Stimulated activated CD8-positive, alpha-beta memory T cell treated with anti-CD3 and anti-CD28 coated beads, Interleukin-15, amount 100 ng/mL, for 24 hours (primary cell): Measurements from ENCODE around the gene TCF15.

Experiments used
- DNase-seq: peaks from one replicate; pipeline ENCODE4 v3.0.0-alpha.2; 2020; ENCODE audit warnings: low read depth

TCF15 gene

GRCh38 chr20:611047-611842, 1.1 kb upstream of the TCF15 start:
- DNase-seq: no peak

- DNase-seq: no peak
These were observed 641 bp downstream of the TCF15 start for GRCh38 chr20:609371-609964.

GRCh38 chr20:608970-609369, 1.1 kb downstream of the TCF15 start:
- no peak for DNase-seq

DNA sequence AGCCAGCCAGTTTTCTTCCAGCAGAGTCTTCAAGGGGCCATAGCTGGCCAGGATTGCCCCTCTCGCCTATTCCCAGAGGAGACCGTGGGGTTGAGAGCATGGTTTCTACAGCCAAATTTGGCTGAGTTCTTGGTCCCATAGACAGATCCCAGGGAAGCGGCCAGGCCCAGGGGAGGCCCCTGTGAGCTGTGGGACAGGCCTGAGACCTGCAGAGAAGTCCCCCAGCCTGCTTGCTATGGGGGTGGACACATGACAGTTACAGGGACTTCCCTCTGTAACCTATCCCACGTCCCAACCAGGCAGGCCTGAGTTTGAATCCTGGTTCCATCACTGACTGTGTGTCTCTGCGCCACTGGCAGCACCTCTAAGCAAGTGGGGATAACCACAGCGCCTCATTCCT, 2.6 kb downstream of the TCF15 start:
- no peak for DNase-seq

- no peak for DNase-seq
These were observed 4.9 kb downstream of the TCF15 start for GRCh38 chr20:605237-605636.

DNA sequence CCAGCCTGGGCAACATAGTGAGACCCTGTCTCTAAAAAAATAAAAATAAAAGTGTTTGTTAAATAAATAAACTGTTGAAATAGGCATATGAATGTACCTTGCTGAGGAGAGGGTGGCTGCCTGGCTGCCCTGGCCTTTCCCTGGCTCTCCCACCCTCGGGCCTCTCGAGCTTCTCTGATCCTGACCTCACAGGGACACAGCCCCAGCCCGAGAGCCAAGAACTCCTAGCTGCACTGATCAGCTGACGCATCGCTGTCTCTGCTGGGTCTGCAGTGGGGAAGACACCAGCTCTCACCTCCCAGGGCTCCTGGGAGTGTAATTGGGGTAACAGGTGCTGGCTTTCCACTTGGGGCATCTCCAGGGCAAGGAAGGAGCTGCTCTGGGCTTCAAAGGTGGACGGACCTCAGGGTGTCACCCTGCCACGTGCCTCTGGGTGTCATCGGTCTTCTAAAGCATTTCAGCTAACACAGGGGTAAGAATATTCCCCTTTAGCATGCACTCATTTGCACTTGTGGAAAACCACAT, 6.9 kb downstream of the TCF15 start:
- DNase-seq: no peak

DNA sequence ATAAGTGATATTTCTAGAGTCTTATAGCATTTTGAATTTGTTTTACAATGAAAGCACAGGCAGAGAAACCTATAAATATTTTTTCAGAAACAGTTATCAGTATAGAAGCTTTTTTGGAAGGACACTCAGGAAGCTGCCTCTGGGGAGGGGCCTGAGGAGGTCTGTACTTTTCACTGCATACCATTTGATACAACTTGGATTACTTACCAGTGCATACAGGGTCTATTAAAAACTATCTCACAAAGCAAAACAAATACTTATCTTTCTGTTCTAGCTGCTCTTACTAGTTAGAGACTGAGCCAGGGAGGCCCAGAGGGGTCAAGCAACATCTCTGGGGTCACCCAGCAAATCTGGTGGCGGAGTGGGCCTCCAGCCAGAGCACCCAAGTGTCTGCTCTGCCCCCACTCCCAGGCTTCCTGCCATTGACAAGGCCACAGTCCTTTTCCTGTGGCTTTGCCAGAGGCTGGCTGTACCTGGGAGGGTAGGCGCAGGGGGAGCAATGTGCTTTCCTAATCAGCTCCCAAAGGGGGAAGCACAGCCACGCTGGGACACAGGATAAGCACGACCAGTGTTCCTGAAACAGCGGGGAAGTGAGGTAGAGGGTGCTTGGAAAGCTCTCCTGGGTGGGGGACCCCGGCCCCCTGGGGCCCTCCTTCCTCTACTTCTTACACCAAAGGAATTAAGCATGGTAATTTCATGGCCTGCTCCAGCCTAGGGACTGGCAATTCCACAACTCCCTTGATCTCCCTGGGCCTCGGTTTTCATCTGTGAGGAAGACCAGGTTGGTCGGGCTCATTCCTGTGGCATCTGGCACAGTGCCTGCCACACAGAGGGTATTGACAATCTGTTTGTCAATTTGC, 7.8 kb downstream of the TCF15 start:
- DNase-seq: no peak

DNA sequence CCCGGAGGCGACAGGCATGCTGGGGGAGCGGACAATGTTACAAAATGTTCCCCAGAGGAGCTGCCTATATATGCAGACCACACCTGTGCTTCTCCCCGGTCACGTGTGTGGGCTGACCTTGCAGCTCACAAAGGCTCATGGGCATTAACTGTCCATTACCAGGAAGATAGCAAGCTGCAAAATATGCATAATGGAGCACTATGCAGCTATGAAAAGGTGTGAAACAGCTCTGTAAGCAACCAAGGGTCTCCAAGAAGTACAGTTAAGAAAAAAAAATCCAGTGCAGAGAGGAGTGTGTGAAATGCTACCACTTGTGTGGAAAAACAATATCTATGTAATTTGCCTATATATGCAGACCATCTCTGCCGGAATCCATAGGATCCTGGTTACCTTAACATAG, 9.4 kb downstream of the TCF15 start:
- DNase-seq: no peak

DNA sequence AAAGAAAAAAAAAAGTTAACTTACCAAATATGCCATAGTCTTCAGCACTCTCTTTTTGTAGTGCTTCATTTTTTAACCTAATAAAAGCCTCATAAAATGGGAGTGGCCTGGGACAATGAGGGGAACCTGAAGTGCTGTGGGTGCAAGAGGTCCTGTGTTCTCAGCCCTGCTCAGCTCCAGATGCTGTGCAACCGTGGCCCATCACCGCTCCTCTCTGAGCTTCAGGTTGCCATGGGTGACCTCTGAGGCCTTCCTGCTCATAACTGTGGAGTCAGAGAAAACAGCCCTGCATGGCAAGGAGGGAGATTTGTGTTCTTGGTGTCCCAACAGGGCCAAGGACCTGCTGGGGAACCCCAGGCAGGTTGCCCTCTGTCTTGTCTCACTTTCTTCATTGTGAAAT, 10.0 kb downstream of the TCF15 start:
- DNase-seq: no peak

DNA sequence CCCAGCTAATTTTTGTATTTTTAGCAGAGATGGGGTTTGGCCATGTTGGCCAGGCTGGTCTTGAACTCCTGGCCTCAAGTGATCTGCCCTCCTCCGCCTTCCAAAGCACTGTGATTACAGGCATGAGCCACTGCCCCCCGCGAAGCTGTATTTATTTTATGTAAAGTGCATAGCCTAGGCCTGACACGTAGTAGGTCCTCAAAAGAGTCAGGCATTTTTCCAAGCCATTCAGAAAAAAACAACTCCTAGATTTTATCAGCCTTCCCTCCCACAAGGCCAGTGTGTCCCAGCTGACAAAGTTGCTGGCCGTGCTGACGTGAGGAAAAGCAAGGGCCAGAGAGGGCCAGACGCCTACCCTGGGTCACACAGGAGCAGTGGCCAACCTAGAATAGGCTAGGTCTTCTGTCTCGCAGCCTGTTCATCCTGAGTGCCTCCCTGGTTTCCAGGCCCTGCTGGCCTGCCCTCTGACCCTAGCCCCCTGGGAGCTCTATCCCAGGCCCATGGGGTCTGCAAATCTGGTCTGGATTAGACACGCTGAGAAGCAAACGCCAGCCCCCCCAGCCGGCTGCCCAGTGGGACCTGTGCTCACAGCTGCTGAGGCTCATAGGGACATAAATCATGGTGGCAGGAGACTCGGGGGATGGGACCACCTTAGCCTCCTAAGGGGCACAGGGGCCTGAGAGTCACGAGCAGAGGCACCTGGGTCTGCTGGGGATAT, 11.8 kb downstream of the TCF15 start:
- DNase-seq: no peak

GRCh38 chr20:597560-597959, 12.5 kb downstream of the TCF15 start:
- no peak for DNase-seq

- DNase-seq: no peak
These were observed 14.5 kb downstream of the TCF15 start for GRCh38 chr20:595330-596308.

GRCh38 chr20:592506-592905, 17.6 kb downstream of the TCF15 start:
- no peak for DNase-seq

DNA sequence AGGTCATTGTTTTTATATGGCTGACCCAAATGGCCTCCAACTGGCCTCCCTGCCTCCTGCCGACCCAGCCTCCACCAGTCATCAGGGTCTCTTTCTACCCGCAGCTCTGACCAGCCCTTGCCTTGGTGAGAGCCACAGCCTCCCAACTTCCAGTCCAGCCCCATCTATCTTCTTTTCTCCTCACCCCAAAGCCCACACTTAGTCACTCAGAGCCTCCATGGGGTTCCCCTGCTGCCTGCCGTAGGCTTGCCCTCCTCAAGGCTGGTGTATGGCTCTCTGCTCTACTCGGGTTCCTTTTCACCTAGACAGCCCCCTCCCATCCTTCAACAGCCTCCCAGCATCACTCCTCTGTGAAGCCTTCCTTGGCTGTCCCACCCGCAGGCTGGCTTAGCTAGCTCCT, 18.2 kb downstream of the TCF15 start:
- DNase-seq: no peak

- no peak for DNase-seq
These were observed 21.0 kb downstream of the TCF15 start for GRCh38 chr20:588932-589672.

DNA sequence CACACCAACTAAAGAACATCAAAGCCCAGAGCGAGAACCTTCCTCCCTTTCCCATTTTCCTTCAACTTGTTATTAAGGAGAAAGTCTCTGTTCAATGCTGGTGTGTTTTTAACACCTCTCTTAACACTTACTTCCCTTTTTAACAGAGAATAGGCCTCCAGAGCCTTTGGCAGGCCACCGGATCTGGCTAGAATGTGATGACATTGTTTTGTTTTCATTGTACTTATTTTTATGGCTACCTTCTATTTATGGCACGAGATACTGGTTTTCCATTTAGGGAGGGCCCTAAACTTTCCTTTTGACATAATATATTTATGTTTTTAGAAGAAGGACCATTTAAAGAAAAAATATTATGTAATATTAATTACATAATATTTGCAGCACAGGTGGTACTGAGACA, 21.6 kb downstream of the TCF15 start:
- DNase-seq: no peak

DNA sequence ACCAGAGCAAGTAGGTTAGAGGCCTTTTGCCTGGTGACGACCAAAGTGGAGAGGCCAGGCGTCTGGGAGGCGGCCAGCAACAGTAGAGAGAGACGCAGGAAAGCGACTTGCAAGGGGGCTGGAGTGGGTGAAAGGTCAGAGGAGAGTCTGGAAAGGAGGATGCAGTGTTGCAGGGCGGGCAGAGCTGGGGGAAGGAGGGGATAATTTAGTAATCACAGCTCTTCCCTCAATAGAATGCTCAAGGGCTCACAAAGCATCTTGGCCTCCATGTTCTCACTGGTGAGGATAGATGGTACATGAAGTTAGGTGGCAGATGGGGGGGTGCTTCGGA, 25.2 kb downstream of the TCF15 start:
- no peak for DNase-seq

DNA sequence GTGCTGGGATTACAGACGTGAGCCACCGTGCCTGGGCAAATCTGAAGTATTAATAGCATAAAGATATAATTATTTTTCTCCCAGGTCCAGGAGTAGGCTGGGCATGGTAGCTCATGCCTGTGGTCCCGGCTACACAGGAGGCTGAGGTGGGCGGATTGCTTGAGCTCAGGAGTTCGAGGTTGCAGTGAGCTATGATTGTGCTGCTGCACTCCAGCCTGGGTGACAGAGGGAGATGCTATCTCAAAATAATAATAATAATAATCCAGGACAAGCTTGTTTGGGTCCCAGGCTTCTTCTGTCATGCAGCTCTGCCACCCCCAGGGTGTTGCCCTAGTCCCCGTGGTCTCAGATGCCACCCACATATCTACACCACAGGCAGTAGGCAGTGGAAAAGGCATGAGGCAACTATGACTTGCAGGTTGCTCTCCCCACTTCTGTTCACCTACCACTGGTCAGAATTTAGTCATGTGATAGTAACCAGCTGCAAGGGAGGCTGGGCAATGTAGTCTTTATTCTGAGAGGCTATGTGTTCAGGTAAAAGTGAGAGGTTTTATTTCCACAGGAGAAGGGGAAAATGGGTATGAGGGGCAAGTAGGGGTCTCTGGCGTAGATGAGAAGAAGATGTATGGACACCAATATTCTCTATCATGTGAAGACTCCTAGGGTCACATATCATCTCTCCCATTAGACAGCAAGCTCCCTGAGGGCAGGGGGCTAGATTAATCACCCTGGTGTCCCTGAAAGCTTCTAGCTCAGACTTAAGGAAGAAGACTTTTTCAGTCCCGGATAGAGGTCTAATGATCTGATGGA, 25.7 kb downstream of the TCF15 start:
- no peak for DNase-seq

- no peak for DNase-seq
These were observed 27.9 kb downstream of the TCF15 start for GRCh38 chr20:582204-582603.
